GM23338 (cell line): ENCODE data around the gene CDR2. TPM values are rescaled to one million over a fixed set of nuclear protein-coding genes. Genes with fewer than 3 reads are reported as not detected.

Source experiments
- CREB1 ChIP-seq: fragments of 250-450 bp; sonication (Bioruptor Pico); IDR thresholded peaks from 2 replicates; pipeline ENCODE4 v1.5.0; 2020; ENCODE audit warnings: low read depth, mild to moderate bottlenecking, moderate library complexity
- ETS1 ChIP-seq: IDR thresholded peaks from 2 replicates; pipeline ENCODE4 v1.6.1; 2016; ENCODE audit warnings: antibody characterized with exemption
- EZH2 ChIP-seq: fragments of 200-600 bp; sonication (generic); IDR thresholded peaks from one replicate; pipeline ENCODE4 v1.8.0; 2017; ENCODE audit warnings: antibody characterized with exemption, mild to moderate bottlenecking, low read depth; ENCODE audit not compliant: unreplicated experiment
- JUNB ChIP-seq: IDR thresholded peaks from one replicate; pipeline ENCODE4 v1.6.1; 2016; ENCODE audit warnings: antibody characterized with exemption; ENCODE audit not compliant: unreplicated experiment
- REST ChIP-seq: IDR thresholded peaks from one replicate; pipeline ENCODE4 v1.6.1; 2018; ENCODE audit warnings: antibody characterized with exemption; ENCODE audit not compliant: unreplicated experiment
- STAT1 ChIP-seq: IDR thresholded peaks from one replicate; pipeline ENCODE4 v1.6.1; 2016; ENCODE audit warnings: antibody characterized with exemption; ENCODE audit not compliant: unreplicated experiment
- ZNF114 ChIP-seq: fragments of 250-450 bp; sonication (Bioruptor Pico); IDR thresholded peaks from 2 replicates; pipeline ENCODE4 v1.5.0; 2020; ENCODE audit warnings: mild to moderate bottlenecking, moderate library complexity
- polyA plus RNA-seq: library from polyadenylated mRNA; unstranded; fragments of >200 nt; fragmentation: Nextera tagmentation; extraction: Ambion mirVana; gene quantifications from 2 replicates; pipeline ENCODE4 v1.2.1, GENCODE V29; 2016
- total RNA-seq: library from RNA; depleted of rRNA; stranded (reverse); fragments of >200 nt; shearing (Covaris generic); gene quantifications from 2 replicates; pipeline ENCODE4 v1.2.3, GENCODE V29; 2014
- TF ChIP-seq, protein P1 (sequence below): fragments of 250-450 bp; sonication (Bioruptor Pico); IDR thresholded peaks from 2 replicates; pipeline ENCODE4 v1.5.0; 2020; ENCODE audit warnings: mild to moderate bottlenecking, moderate library complexity

The CDR2 gene
- total and polyA plus RNA-seq, 2 experiments from 2014 or later, result 17.7 to 39.3 TPM

DNA sequence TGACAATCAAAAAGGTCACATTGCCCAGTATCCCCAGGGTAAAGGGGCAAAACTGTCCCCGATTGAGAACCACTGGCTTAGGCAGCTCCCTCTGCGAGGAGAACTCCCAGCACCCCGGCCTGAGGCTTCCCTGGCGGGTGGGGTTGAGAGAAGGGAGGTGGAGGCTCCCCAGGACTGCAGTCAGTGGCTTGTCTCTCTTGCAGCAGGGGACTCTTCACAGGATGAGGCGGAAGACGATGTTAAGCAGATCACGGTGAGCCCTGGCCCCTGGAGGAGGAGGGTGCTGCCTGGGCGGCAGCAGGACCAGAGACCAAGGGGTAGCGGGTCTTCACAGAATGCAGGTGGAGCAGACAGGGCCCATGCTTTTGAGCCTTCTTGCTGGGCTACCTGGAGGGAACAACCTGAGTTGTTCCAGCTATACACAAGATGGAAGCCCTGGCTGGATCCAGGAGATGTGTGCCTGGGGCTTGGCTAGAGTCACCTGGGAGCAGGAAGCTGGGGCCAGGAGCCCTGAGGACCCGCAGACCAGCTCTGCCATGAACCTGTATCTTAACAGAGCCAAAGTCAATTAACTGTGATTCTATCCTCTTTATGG, 60.4 kb downstream of the CDR2 start (continued):
- TF ChIP-seq, protein P1, sequence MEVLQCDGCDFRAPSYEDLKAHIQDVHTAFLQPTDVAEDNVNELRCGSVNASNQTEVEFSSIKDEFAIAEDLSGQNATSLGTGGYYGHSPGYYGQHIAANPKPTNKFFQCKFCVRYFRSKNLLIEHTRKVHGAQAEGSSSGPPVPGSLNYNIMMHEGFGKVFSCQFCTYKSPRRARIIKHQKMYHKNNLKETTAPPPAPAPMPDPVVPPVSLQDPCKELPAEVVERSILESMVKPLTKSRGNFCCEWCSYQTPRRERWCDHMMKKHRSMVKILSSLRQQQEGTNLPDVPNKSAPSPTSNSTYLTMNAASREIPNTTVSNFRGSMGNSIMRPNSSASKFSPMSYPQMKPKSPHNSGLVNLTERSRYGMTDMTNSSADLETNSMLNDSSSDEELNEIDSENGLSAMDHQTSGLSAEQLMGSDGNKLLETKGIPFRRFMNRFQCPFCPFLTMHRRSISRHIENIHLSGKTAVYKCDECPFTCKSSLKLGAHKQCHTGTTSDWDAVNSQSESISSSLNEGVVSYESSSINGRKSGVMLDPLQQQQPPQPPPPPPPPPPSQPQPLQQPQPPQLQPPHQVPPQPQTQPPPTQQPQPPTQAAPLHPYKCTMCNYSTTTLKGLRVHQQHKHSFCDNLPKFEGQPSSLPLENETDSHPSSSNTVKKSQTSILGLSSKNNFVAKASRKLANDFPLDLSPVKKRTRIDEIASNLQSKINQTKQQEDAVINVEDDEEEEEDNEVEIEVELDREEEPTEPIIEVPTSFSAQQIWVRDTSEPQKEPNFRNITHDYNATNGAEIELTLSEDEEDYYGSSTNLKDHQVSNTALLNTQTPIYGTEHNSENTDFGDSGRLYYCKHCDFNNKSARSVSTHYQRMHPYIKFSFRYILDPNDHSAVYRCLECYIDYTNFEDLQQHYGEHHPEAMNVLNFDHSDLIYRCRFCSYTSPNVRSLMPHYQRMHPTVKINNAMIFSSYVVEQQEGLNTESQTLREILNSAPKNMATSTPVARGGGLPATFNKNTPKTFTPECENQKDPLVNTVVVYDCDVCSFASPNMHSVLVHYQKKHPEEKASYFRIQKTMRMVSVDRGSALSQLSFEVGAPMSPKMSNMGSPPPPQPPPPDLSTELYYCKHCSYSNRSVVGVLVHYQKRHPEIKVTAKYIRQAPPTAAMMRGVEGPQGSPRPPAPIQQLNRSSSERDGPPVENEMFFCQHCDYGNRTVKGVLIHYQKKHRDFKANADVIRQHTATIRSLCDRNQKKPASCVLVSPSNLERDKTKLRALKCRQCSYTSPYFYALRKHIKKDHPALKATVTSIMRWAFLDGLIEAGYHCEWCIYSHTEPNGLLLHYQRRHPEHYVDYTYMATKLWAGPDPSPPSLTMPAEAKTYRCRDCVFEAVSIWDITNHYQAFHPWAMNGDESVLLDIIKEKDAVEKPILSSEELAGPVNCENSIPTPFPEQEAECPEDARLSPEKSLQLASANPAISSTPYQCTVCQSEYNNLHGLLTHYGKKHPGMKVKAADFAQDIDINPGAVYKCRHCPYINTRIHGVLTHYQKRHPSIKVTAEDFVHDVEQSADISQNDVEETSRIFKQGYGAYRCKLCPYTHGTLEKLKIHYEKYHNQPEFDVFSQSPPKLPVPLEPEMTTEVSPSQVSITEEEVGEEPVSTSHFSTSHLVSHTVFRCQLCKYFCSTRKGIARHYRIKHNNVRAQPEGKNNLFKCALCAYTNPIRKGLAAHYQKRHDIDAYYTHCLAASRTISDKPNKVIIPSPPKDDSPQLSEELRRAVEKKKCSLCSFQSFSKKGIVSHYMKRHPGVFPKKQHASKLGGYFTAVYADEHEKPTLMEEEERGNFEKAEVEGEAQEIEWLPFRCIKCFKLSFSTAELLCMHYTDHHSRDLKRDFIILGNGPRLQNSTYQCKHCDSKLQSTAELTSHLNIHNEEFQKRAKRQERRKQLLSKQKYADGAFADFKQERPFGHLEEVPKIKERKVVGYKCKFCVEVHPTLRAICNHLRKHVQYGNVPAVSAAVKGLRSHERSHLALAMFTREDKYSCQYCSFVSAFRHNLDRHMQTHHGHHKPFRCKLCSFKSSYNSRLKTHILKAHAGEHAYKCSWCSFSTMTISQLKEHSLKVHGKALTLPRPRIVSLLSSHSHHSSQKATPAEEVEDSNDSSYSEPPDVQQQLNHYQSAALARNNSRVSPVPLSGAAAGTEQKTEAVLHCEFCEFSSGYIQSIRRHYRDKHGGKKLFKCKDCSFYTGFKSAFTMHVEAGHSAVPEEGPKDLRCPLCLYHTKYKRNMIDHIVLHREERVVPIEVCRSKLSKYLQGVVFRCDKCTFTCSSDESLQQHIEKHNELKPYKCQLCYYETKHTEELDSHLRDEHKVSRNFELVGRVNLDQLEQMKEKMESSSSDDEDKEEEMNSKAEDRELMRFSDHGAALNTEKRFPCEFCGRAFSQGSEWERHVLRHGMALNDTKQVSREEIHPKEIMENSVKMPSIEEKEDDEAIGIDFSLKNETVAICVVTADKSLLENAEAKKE (CRISPR knock-in tag), result no peak
- TF ChIP-seq EZH2, result no peak
- TF ChIP-seq JUNB, result no peak
- TF ChIP-seq REST, result no peak
- TF ChIP-seq ZNF114 (CRISPR knock-in tag), result no peak
- no peak for TF ChIP-seq CREB1 (CRISPR knock-in tag)
- TF ChIP-seq STAT1, result no peak
- TF ChIP-seq ETS1, result no peak
